HCT116 (cell line): ENCODE measurements around the gene LYRM4. TPM values are rescaled to one million over a fixed set of nuclear protein-coding genes. Genes with fewer than 3 reads are reported as not detected.

Experiments
- ATAC-seq: fragments of 200-7000 bp; cut with Tn5 transposase; 2 replicates; pipeline ENCODE4 v1.9.1; 2020; ENCODE audit warnings: mild to moderate bottlenecking, moderate library complexity
- BruUV-seq: library from RNA; stranded (reverse); fragments of 400-500 nt; replicated peaks from 2 replicates; lab custom pipeline; 2021; lab: Mats Ljungman, UMichigan
- CTCF ChIA-PET: fragments of 300-600 bp; sonication (Branson Sonifier 250); formaldehyde crosslinking; loops from one replicate; lab custom pipeline; 2021; ENCODE audit warnings: antibody characterized with exemption; lab: Charles Lee
- POLR2A ChIA-PET: fragments of 300-600, 350-600 bp; sonication (Branson Sonifier 250); formaldehyde crosslinking; loops from one replicate; lab custom pipeline; 2021; ENCODE audit warnings: antibody characterized with exemption; lab: Charles Lee
- RAD21 ChIA-PET, 2 experiments: fragments of 300-600 bp; sonication (Branson Sonifier 250); formaldehyde crosslinking; loops; one replicate each; lab custom pipeline; 2023; ENCODE audit warnings: low total read pairs in 2 of 2; ENCODE audit not compliant: uncharacterized antibody in 2 of 2, unreplicated experiment in 2 of 2, low non-redundant PET in 1 of 2; lab: Charles Lee
- DNase-seq: peaks from one replicate; pipeline ENCODE4 v3.0.0-alpha.2; 2010; ENCODE audit warnings: low read depth, low spot score
- H2AFZ ChIP-seq: fragments of 200-600 bp; shearing (Covaris generic), sonication (generic); 2 replicates; pipeline ENCODE4 v1.6.1; 2017; ENCODE audit warnings: low read depth, mixed run types, mixed read lengths, antibody characterized with exemption, low read length; ENCODE audit not compliant: poor library complexity, severe bottlenecking
- H3K27ac ChIP-seq: 2 replicates; pipeline ENCODE4 v1.5.1; 2012; ENCODE audit warnings: low read depth, low read length
- H3K27me3 ChIP-seq: fragments of 200-600 bp; sonication (generic); 2 replicates; pipeline ENCODE4 v1.6.1; 2016; ENCODE audit warnings: mixed run types, low read length, mixed read lengths; ENCODE audit not compliant: insufficient read depth
- H3K36me3 ChIP-seq, 2 experiments: fragments of 200-500 bp in 1 of 2; fragments of 200-600 bp in 1 of 2; sonication (Bioruptor generic) in 1 of 2; sonication (generic) in 1 of 2; 2 replicates each; pipeline versions ENCODE4 v1.5.1 to v1.6.1; 2014 to 2016; ENCODE audit warnings: low read length in 2 of 2, inconsistent platforms in 1 of 2, mixed read lengths in 1 of 2, mixed run types in 1 of 2; ENCODE audit not compliant: insufficient read depth in 2 of 2, control insufficient read depth in 1 of 2
- H3K4me1 ChIP-seq, 2 experiments: fragments of 200-600 bp in 1 of 2; sonication (generic) in 1 of 2; 2 replicates each; pipeline versions ENCODE4 v1.5.1 to v1.6.1; 2012 to 2017; ENCODE audit warnings: low read length in 2 of 2, inconsistent platforms in 1 of 2, mild to moderate bottlenecking in 1 of 2, mixed read lengths in 1 of 2, mixed run types in 1 of 2, moderate library complexity in 1 of 2; ENCODE audit not compliant: insufficient read depth in 2 of 2, control insufficient read depth in 1 of 2
- H3K4me2 ChIP-seq: fragments of 200-600 bp; sonication (generic); 2 replicates; pipeline ENCODE4 v1.6.1; 2017; ENCODE audit warnings: mixed run types, low read length, mixed read lengths
- H3K4me3 ChIP-seq, 2 experiments: fragments of 200-600 bp in 1 of 2; sonication (generic) in 1 of 2; replicated peaks in 1 of 2; 2 replicates each; pipeline ENCODE4 v1.5.1; 2011 to 2016; ENCODE audit warnings: low read length in 2 of 2, control low read depth in 1 of 2, low read depth in 1 of 2, mild to moderate bottlenecking in 1 of 2, mixed read lengths in 1 of 2, mixed run types in 1 of 2
- H3K79me2 ChIP-seq: fragments of 200-600 bp; sonication (generic); 2 replicates; pipeline ENCODE4 v1.6.1; 2017; ENCODE audit warnings: mild to moderate bottlenecking, mixed run types, low read length, moderate library complexity, mixed read lengths; ENCODE audit not compliant: insufficient read depth
- H3K9ac ChIP-seq: fragments of 200-600 bp; sonication (generic); 2 replicates; pipeline ENCODE4 v1.6.1; 2016; ENCODE audit warnings: low read length, mixed read lengths
- H3K9me2 ChIP-seq: fragments of 200-600 bp; sonication (generic), shearing (Covaris generic); 2 replicates; pipeline ENCODE4 v1.6.1; 2017; ENCODE audit warnings: mixed run types, mild to moderate bottlenecking, moderate library complexity; ENCODE audit not compliant: insufficient read depth
- H3K9me3 ChIP-seq, 2 experiments: fragments of 200-500 bp in 1 of 2; fragments of 200-600 bp in 1 of 2; sonication (Bioruptor generic) in 1 of 2; sonication (generic) in 1 of 2; 2 replicates each; pipeline ENCODE4 v1.6.1; 2014 to 2017; ENCODE audit warnings: low read length in 2 of 2, mixed read lengths in 2 of 2, inconsistent platforms in 1 of 2, low read depth in 1 of 2, mild to moderate bottlenecking in 1 of 2, mixed run types in 1 of 2, moderate library complexity in 1 of 2; ENCODE audit not compliant: control insufficient read depth in 1 of 2, insufficient read depth in 1 of 2
- H4K20me1 ChIP-seq: fragments of 200-600 bp; sonication (generic), shearing (Covaris generic); 2 replicates; pipeline ENCODE4 v1.6.1; 2017; ENCODE audit warnings: mixed run types, mild to moderate bottlenecking, moderate library complexity; ENCODE audit not compliant: insufficient read depth
- ATF3 ChIP-seq: IDR thresholded peaks from 2 replicates; pipeline ENCODE4 v1.6.1; 2012
- ELF1 ChIP-seq: IDR thresholded peaks from 2 replicates; pipeline ENCODE4 v1.6.1; 2012; ENCODE audit warnings: low read depth, borderline replicate concordance
- EZH2 ChIP-seq: fragments of 200-600 bp; sonication (generic); IDR thresholded peaks from 2 replicates; pipeline ENCODE4 v1.6.1; 2017; ENCODE audit warnings: antibody characterized with exemption, mixed run types
- EZH2phosphoT487 ChIP-seq: fragments of 200-600 bp; IDR thresholded peaks from 2 replicates; pipeline ENCODE4 v1.6.1; 2018; ENCODE audit warnings: antibody characterized with exemption, borderline replicate concordance
- JUND ChIP-seq: IDR thresholded peaks from 2 replicates; pipeline ENCODE4 v1.6.1; 2012
- MAX ChIP-seq: IDR thresholded peaks from 2 replicates; pipeline ENCODE4 v1.6.1; 2012
- POLR2A ChIP-seq: IDR thresholded peaks from 2 replicates; pipeline ENCODE4 v1.7.0; 2011; ENCODE audit warnings: borderline replicate concordance; ENCODE audit not compliant: insufficient read depth, insufficient read length; ENCODE audit errors: extremely low read depth
- POLR2AphosphoS5 ChIP-seq: IDR thresholded peaks from 2 replicates; pipeline ENCODE4 v1.6.1; 2011; ENCODE audit warnings: mild to moderate bottlenecking, low read depth, low read length, moderate library complexity
- SIN3A ChIP-seq: IDR thresholded peaks from 2 replicates; pipeline ENCODE4 v1.6.1; 2012; ENCODE audit warnings: low read depth
- SP1 ChIP-seq: IDR thresholded peaks from 2 replicates; pipeline ENCODE4 v1.6.1; 2012; ENCODE audit warnings: low read depth
- TCF7L2 ChIP-seq: IDR thresholded peaks from 2 replicates; pipeline ENCODE4 v1.7.0; 2011; ENCODE audit warnings: borderline replicate concordance, inconsistent platforms; ENCODE audit not compliant: insufficient read depth, insufficient read length; ENCODE audit errors: extremely low read depth
- ZBTB33 ChIP-seq: IDR thresholded peaks from 2 replicates; pipeline ENCODE4 v1.6.1; 2011; ENCODE audit warnings: mild to moderate bottlenecking, low read length, moderate library complexity; ENCODE audit not compliant: insufficient replicate concordance; ENCODE audit errors: extremely low read depth
- ZFX ChIP-seq: fragments of 450-650 bp; IDR thresholded peaks from 2 replicates; pipeline ENCODE4 v1.6.1; 2017
- ZNF274 ChIP-seq: fragments of 200-500 bp; sonication (Bioruptor generic); IDR thresholded peaks from 2 replicates; pipeline ENCODE4 v1.6.1; 2014; ENCODE audit warnings: mild to moderate bottlenecking, low read depth, low read length, inconsistent platforms
- intact Hi-C: fragments of 100-400 bp; cut with micrococcal nuclease; formaldehyde crosslinking; loops from 2 replicates; pipeline ENCODE4 v1.10.0; 2022
- total RNA-seq: library from RNA; stranded (reverse); gene quantifications from one replicate; pipeline ENCODE4 v1.2.1, GENCODE V29; 2021; ENCODE audit not compliant: unreplicated experiment
- TF ChIP-seq, protein P1 (sequence below): IDR thresholded peaks from 2 replicates; pipeline ENCODE4 v1.6.1; 2012; ENCODE audit warnings: low read depth

Gene LYRM4
- total RNA-seq, 1 experiment from 2014 or later, result 30.1 TPM

GRCh38 chr6:5138995-5139827 lies 121.5 kb downstream of the LYRM4 start:
- H3K4me1 ChIP-seq, result no peaks in the 10 kb centered on the region
- no TSS peak for BruUV-seq
- H3K27me3 ChIP-seq, result no peaks in the 10 kb centered on the region
- no peaks in the 10 kb centered on the region for H3K36me3 ChIP-seq
- ChIA-PET CTCF (no interaction called here), RAD21 (no interaction called here), POLR2A (no interaction called here)
- H3K4me2 ChIP-seq, result no peak overlapping the region
- H2AFZ ChIP-seq, result no peak overlapping the region
- H3K9me3 ChIP-seq, result no peaks in the 10 kb centered on the region
- intact Hi-C loops, result no loop called here
- ATAC-seq (no peak), DNase-seq (no peak)
- H3K9me2 ChIP-seq, result no peaks in the 10 kb centered on the region
- TF ChIP-seq EZH2 (no peak), ZBTB33 (no peak), ELF1 (no peak), JUND (no peak), SP1 (no peak), ZFX (no peak), POLR2AphosphoS5 (no peak), TCF7L2 (no peak), POLR2A (no peak), SIN3A (no peak), ZNF274 (no peak), EZH2phosphoT487 (no peak), MAX (no peak), ATF3 (no peak)
- TF ChIP-seq, protein P1, sequence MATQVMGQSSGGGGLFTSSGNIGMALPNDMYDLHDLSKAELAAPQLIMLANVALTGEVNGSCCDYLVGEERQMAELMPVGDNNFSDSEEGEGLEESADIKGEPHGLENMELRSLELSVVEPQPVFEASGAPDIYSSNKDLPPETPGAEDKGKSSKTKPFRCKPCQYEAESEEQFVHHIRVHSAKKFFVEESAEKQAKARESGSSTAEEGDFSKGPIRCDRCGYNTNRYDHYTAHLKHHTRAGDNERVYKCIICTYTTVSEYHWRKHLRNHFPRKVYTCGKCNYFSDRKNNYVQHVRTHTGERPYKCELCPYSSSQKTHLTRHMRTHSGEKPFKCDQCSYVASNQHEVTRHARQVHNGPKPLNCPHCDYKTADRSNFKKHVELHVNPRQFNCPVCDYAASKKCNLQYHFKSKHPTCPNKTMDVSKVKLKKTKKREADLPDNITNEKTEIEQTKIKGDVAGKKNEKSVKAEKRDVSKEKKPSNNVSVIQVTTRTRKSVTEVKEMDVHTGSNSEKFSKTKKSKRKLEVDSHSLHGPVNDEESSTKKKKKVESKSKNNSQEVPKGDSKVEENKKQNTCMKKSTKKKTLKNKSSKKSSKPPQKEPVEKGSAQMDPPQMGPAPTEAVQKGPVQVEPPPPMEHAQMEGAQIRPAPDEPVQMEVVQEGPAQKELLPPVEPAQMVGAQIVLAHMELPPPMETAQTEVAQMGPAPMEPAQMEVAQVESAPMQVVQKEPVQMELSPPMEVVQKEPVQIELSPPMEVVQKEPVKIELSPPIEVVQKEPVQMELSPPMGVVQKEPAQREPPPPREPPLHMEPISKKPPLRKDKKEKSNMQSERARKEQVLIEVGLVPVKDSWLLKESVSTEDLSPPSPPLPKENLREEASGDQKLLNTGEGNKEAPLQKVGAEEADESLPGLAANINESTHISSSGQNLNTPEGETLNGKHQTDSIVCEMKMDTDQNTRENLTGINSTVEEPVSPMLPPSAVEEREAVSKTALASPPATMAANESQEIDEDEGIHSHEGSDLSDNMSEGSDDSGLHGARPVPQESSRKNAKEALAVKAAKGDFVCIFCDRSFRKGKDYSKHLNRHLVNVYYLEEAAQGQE, result no peak
- H4K20me1 ChIP-seq, result no peaks in the 10 kb centered on the region
- H3K4me3 ChIP-seq, result no peak overlapping the region
- no peaks in the 10 kb centered on the region; the same call in 1 of the 2 replicates for H3K79me2 ChIP-seq
- no peak overlapping the region for H3K27ac ChIP-seq
- no peak overlapping the region for H3K9ac ChIP-seq
